NCI-H1417 treated with DMSO at 0.1 percent for 48 hours (cell line): ENCODE results near the gene ADAT1.
A peak's percentile ranks its signal among the peaks of the same experiment; 100 is the strongest.
"Not testable (repeated sequence)": the region's sequence is repeated elsewhere in the genome, so short reads cannot be mapped to it uniquely, and the experiment has no call there.

Source experiments
- DNase-seq: peaks from one replicate; lab custom pipeline; 2025; lab: John Stamatoyannopoulos, UW

The ADAT1 gene

GRCh38 chr16:75620326-75621169 is 2.5 kb downstream of the ADAT1 start:
- no peak for DNase-seq

- DNase-seq = no peak
These were observed 4.3 kb downstream of the ADAT1 start for GRCh38 chr16:75618780-75619179.

- no peak for DNase-seq
These were observed 6.0 kb downstream of the ADAT1 start for GRCh38 chr16:75617121-75617520.

GRCh38 chr16:75616521-75617010 is 6.5 kb downstream of the ADAT1 start:
- no peak for DNase-seq

GRCh38 chr16:75615619-75616018 is 7.5 kb downstream of the ADAT1 start:
- DNase-seq = no peak

GRCh38 chr16:75614066-75614897 is 8.8 kb downstream of the ADAT1 start:
- no peak for DNase-seq

- no peak for DNase-seq
These were observed 16.6 kb downstream of the ADAT1 start for GRCh38 chr16:75606507-75606906.

- DNase-seq = no peak
These were observed 19.8 kb downstream of the ADAT1 start for GRCh38 chr16:75603241-75603640.

DNA sequence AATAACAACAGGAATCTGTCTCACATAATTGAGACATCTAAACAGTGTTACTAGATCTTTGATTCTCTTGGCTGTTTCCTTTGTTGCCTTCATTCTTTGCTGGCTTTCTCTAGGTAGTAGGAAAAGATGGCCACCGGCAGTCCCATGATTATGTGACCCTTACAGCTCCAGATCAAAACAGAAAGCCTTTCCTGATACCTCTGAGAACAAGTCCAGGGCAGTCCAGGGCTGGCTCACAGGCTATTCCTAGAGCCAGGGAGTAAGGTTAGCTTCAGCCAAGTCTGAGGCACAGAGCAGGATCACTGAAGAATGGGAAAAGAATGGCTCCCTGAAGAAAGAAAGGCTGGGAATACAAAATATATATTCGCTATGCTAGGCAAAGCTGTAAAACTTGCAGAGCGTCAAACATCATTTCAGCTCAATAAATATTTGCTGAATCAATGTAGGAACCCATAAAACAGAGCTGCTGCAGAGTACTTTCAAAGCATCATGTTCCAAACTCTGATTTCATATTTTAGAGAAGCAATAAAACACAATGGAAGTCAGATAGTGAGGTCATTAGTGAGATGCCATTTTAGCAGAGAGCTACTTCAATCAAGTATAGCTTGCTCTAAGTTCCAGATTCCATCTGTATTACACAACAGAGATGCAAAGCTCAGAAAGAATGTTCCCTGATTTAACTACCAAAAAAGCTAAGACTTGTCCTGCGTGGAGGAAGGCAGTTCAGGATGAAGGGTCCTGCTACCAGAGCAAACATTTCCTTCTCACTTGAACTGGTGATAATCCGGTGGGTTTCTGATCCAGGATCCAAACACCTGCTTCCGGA is 23.4 kb downstream of the ADAT1 start:
- DNase-seq = no peak

DNA sequence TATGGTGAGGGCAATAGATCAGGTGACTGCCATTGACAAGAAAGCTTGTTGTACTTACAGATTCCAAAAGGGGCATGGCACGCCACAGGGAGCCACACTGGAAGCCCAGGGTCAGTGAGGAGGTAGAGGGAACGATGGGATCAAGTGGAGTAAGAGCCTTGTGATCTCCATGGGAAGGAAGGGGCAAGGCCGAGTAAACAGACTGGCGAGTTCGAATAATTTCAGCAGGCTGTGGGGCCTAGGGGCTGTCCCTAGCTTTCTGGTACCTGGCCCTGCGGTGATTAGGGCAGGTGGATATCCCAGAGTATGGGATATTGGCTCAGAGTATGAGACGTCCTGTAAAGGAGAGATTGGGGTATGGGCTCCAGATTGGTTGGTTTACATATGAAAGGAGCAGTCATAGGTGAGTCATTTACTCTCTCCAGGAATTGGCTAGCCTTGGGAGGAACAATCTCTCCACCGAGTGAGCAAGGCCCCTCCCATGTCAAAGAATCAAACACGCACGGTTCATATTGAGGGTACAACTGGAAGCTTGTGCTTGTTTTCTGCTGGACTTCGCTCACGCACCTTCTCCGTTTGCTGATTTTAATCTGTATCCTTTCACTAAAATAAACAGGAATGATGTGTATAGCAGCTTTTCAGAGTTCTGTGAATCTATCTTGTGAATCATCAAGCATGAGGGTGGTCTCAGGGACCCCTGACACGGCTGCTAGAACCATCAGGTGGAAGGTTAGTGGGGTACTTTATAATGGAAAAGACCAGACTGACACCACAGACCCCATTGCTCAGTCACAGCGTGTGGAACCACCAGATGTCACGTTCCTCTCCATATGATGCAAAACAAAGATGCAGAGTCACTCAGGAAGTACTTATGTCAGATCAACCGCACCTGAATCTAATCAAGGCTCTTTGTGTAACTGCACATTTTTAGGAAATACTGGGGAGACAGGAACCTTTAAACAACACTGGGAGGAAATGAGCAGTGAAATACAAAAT is 29.0 kb downstream of the ADAT1 start:
- DNase-seq = peak; percentile 18

DNA sequence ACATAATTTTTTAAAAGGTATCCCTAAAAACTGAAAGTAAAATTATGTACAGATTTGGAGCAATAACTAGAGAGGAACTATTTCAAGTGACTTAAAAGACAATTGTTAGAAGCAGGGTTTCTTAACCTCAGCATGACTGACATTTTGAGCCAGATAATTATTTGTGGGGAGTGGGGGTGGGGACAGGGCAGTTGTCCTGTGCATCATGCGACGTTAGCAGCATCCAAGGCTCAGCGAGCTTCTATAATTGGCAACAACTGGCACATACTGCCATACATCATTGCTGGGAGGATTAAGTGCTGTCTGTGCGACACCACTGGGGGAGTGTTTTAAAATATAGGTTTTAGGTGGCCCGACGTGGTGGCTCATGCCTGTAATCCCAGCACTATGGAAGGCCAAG is 29.8 kb downstream of the ADAT1 start:
- no peak for DNase-seq

- not testable (repeated sequence) for DNase-seq
These were observed 31.2 kb downstream of the ADAT1 start for GRCh38 chr16:75591927-75592326.

- no peak for DNase-seq
These were observed 31.9 kb downstream of the ADAT1 start for GRCh38 chr16:75590920-75591843.

DNA sequence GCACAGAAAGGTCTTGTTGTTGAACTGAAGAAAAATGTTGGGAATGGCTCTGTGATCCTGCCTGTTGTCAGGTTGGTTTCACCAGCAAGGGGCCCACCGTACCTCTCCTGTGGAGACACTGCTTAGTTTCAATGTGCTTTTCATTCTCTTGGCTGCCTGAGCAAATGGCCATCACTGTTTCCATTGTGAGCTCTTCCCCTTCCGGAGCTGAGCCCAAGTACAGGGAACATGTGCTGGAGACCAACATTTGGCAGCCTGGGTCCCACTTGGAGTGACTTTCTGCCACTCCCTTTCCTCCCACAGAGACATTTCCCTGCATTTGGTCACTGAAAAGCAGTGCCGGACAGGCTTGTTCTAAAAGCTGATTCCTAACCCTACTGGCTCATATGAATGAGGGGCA is 33.8 kb downstream of the ADAT1 start:
- DNase-seq = no peak

- DNase-seq = no peak
These were observed 34.4 kb downstream of the ADAT1 start for GRCh38 chr16:75588716-75589115.

DNA sequence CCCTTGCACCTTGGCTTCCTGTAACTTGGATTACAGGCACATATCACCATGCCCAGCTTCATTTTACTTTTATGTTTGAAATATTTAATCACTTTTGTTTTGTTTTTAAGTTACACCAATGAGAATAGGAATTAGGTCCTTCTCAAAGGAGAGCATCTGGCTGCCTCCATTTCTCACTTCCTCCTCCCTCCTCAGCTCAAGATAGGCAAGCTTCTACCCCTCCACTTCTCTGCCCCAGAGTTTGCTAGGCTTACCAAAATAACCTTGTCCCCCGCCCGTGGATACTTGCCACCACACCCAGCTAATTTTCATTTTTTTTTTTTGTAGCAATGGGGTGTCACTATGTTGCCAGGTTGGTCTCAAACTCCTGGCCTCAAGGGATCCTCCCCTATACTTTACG is 39.0 kb downstream of the ADAT1 start:
- no peak for DNase-seq

DNA sequence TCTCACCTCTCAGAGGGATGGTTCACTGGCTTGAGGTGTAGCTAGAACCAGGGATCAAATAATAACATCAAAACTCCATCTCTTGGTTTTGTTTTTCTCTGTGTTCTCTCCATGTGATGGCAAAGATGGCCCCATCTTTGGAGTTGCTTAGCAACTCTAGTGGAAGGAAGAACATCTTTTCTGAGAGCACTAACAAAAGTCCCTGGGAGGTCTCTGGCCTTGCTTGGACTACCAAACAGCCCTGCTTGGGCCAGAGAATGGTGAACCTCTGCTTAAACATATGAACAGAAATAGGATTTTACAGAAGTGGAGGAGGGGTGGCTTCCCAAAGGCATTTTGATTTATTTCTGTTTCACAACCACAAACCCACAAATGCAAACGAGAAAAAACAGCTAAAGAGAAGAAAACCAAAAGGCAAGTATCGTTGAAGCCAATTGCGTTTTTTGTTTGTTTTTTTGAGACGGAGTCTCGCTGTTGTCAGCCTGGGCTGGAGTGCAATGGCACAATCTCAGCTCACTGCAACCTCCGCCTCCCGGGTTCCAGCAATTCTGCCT is 43.7 kb downstream of the ADAT1 start:
- no peak for DNase-seq

GRCh38 chr16:75578725-75579124 is 44.4 kb downstream of the ADAT1 start:
- DNase-seq = no peak

GRCh38 chr16:75578212-75578611 is 44.9 kb downstream of the ADAT1 start:
- no peak for DNase-seq
